Measurements from ENCODE around the gene TRIM62.
A peak's percentile ranks its signal among the peaks of the same experiment; 100 is the strongest.

TRIM62 gene

DNA sequence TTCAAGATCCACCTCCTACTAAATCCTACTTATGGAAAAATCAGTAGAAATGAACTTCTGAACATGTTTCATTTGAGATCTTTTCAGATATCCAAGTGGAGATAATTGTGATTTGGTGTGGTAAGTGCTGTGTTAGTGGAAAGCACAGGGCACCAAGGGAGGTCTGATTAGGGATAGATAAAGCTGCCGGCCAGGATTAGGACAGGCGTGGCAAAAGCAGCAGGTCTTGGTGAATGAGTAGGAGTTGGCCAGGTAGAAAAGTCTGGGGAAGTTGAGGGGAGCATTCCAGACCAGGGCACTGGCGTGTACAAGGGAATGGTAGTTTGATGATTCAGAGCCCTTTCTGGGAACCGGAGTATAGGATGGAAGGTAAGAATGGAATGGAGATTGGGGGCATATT is 53.1 kb downstream of the TRIM62 start:
- TF ChIP-seq CTCF (IDR thresholded peaks at IDR 0.05), result no peak

DNA sequence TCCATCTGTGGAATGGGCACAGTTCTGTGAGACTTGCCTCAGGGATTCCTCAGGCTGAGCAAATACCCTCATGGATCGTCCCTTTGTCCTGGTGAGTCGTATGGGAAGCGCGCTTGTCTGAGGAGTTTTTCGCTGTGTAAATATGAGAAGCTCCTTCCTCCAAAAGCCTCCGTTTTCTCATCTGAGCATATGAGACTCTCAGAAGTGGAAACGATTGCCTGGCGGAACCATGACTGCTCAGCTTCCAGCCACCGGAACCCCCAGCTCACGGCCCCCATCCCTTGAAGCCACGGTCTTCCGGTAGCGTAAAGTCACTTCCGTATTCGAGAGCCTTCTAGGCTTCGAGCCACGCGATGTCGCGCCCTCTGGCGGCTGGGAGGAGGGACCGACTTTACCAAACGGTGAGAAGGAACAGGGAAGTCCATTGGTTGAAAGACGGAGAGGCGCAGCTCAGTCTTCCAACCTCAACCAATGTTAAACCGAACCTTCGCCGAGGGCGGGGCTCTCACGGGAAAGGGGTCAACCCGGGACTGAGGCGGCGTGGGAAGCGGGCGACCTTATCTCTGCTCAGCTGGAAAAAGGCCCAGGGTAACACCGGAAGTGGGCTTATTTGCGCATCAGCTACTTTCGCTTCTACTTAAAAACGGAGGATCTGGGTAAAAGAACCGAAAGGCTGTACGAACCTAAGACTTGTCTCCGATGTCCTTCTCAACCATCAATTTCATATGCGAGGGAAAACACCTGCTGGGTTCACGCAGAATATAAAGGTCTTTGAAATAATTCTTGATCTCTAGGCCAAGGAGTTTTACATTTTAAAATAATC is 54.6 kb downstream of the TRIM62 start:
- TF ChIP-seq CTCF (IDR thresholded peaks at IDR 0.05), result peak; percentile 95

DNA sequence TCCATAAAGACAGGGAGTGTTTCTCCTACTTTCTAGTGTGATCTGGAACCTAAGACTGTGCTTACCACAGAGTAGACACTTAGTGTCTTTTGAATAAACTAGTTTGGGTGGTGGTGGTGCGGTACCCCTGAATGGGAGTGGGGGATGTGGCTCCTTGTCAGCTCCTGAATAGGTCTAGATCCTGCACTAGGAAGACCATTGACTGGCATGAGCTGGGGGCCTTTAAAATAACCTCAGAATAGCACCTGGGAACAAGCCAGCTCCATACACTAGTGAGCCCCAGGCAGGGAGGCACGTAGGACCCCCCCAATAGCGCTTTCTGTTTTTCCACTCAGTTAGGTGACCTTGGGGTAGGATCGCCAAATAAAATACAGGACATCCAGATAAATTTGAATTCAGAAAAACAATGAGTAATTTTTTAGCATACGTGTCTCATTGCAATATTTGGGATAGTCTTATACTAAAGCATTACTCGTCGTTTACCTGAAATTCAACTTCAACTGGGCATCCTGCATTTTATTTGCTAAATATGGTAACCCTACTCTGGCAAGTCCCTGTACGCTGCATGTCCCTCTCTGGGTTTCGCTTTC is 55.3 kb downstream of the TRIM62 start:
- TF ChIP-seq CTCF (IDR thresholded peaks at IDR 0.05), result no peak

DNA sequence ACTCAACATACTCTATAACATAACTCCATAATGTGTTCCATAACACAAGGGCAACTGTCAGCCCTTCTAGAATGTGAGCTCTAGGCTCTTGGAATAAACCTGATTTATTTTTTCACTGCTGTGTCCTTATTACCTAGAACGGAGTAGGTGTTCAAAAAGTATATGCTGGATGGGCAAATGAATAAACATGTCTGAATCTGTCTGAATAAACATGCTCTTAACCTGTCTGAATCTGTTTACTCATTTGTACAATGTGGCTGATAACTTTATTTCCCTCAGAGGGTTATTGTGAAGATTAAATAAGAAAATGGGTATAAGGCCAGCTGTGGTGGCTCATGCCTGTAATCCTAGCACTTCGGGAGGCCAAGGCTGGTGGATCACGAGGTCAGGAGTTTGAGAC is 58.6 kb downstream of the TRIM62 start:
- no peak for TF ChIP-seq CTCF (IDR thresholded peaks at IDR 0.05)

DNA sequence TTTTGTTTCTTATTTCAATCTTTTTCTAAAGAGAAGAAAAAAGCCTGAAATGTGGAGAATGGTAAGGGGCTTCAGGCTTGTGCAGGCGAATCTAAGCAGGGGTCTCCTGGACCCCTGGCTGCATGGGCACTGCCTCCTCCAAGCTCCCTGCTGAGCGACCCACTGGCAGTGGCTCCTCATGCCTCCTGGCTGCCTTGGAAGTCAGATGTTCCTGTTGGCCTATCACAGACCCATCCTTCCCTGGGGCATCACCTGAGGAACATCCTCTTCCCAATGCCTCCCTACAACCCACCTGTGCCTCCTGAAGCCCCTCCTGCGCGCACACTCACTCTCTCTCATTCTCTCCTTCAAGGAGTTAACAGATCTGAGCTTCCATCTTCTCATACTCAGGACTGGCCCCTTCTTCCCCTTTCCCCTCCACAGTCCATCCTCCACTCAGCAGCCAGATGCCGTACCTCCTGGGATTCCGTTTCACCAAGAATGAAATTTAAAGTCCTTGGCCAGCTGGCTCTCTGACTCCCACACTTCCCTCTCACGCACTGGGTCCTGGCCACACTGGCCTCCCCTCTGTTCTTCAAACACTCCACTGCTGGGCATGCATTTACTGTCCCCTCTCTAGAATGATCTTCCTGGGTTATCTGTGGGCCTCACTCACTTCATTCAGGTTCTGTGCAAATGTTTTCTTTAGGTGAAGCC is 59.2 kb downstream of the TRIM62 start:
- no peak for TF ChIP-seq CTCF (IDR thresholded peaks at IDR 0.05)

DNA sequence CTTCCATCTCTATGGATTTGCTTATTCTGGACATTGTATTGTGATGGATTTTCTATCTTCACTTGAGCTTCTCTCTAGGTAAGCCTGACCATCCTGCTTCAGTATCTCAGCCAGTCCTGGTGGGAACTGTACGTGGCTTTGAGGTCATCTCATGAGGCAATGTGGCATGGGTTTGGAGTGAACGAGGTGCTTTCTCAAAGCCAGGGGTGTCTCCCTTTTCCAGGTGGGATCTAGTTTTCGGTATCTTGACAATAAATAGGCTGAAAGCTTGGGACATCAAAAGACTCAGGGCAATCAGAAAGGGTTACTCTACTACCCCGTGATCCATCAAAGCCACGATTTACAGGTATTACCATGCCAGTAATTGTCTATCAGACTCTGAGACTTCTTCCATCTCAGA is 60.1 kb downstream of the TRIM62 start:
- no peak for TF ChIP-seq CTCF (IDR thresholded peaks at IDR 0.05)

DNA sequence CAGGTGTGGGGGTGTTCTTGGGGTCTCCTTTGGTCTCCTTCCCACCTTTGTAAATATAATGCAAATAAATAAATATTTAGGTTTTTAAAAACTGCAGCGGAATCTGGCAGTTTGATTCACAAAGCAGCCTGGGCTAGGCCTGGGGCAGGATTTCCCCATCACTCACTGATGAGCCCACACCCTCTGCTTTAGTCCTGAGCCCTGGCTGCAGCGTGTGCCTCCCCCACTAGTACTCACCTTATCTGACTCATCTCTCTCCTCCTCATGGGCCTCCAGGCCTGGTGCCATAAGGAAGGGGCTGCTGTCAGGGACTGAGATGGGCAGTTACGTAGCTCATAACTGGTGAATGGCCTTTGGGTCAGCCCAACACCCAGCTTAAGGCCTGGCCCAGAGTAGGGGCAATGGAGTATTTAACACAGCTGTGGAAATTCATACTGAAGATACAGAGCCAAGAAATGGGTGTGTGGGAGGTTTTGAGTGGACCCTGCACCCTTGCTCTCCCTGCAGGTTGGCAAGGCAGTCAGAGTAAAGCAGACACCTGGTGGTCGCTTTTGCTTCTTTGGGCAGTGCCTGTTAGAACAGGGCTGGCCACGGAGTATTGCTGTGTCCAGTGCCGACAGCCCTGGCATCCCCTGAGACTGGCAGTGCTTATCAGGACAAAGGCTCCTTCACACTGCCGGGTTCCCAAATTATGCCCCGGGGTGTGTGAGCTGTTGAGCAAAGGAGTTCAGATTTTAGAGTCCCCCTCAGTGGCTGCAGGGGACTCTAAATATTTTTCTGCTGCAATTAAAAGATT is 61.2 kb downstream of the TRIM62 start:
- no peak for TF ChIP-seq CTCF (IDR thresholded peaks at IDR 0.05)

Data from LNCAP (cell line).